Measurements from ENCODE around the gene PIEZO2. TPM values are rescaled to one million over a fixed set of nuclear protein-coding genes. Genes with fewer than 3 reads are reported as not detected.

PIEZO2 gene
- total RNA-seq, 1 experiment from 2014 or later, result 0.57 TPM

- intact Hi-C loops (cut with micrococcal nuclease; ENCODE audit: unreplicated experiment), result no loop called here
- Histone ChIP-seq H3K4me1 (ENCODE audit: control insufficient read depth, insufficient read depth, low read length) (no peaks in the 10 kb centered on the region), H3K9me3 (ENCODE audit: control insufficient read depth, insufficient read depth, low read depth, low read length) (no peaks in the 10 kb centered on the region), H3K36me3 (ENCODE audit: control insufficient read depth, insufficient read depth, low read length) (no peaks in the 10 kb centered on the region), H3K27me3 (ENCODE audit: control insufficient read depth, insufficient read depth, low read length) (no peaks in the 10 kb centered on the region), H3K27ac (ENCODE audit: low read length) (no peak overlapping the region), H3K4me3 (ENCODE audit: low read depth in 2 of 2, low read length in 2 of 2) (no peak overlapping the region)
- in situ Hi-C loops (cut with HindIII; ENCODE audit: low pct_unique_long_range_greater_than_20kb, low sequenced_read_pairs), result no loop called here
- ATAC-seq (no peak), DNase-seq (ENCODE audit: low read depth, low spot score) (no peak)
- no peak for TF ChIP-seq POLR2AphosphoS5 (IDR thresholded peaks at IDR 0.05; ENCODE audit: low read depth, low read length)
- TF ChIP-seq SIN3A (IDR thresholded peaks at IDR 0.05; ENCODE audit: borderline replicate concordance, insufficient read depth, low read depth, low read length), result no peak
- no peak for TF ChIP-seq REST (IDR thresholded peaks at IDR 0.05; ENCODE audit: insufficient read depth in 1 of 2, low read depth in 2 of 2, low read length in 1 of 2)
- TF ChIP-seq CTCF (IDR thresholded peaks at IDR 0.05), result no peak
- TF ChIP-seq TCF7L2 (IDR thresholded peaks at IDR 0.05; ENCODE audit: low read depth, low read length), result no peak
- POLR2A ChIA-PET, result no interaction called here
- CTCF ChIA-PET, result no interaction called here
- BruUV-seq (replicated peaks), result no TSS peak
These were observed 289.0 kb downstream of the PIEZO2 start for GRCh38 chr18:10860382-10860781.

- CTCF ChIA-PET, result interaction anchor here (0.6 kb wide), 1 partner anchor 177 kb away, joined by 3 read pairs; no protein-coding TSS in a partner anchor
These were observed 290.9 kb downstream of the PIEZO2 start for GRCh38 chr18:10858477-10858876.

More at GRCh38 chr18:10858477-10858876, 290.9 kb downstream of the PIEZO2 start:
- POLR2A ChIA-PET, result no interaction called here
- DNase-seq (ENCODE audit: low read depth, low spot score) (no peak), ATAC-seq (no peak)
- no TSS peak for BruUV-seq (replicated peaks)
- Histone ChIP-seq H3K9me3 (ENCODE audit: control insufficient read depth, insufficient read depth, low read depth, low read length) (no peaks in the 10 kb centered on the region), H3K4me1 (ENCODE audit: control insufficient read depth, insufficient read depth, low read length) (no peaks in the 10 kb centered on the region), H3K27me3 (ENCODE audit: control insufficient read depth, insufficient read depth, low read length) (no peaks in the 10 kb centered on the region; the same call in 1 of the 2 replicates), H3K4me3 (ENCODE audit: low read depth in 2 of 2, low read length in 2 of 2) (no peak overlapping the region), H3K36me3 (ENCODE audit: control insufficient read depth, insufficient read depth, low read length) (no peaks in the 10 kb centered on the region), H3K27ac (ENCODE audit: low read length) (no peak overlapping the region)
- intact Hi-C loops (cut with micrococcal nuclease; ENCODE audit: unreplicated experiment) (no loop called here), in situ Hi-C loops (cut with HindIII; ENCODE audit: low pct_unique_long_range_greater_than_20kb, low sequenced_read_pairs) (no loop called here)
- TF ChIP-seq SIN3A (IDR thresholded peaks at IDR 0.05; ENCODE audit: borderline replicate concordance, insufficient read depth, low read depth, low read length) (no peak), POLR2AphosphoS5 (IDR thresholded peaks at IDR 0.05; ENCODE audit: low read depth, low read length) (no peak), TCF7L2 (IDR thresholded peaks at IDR 0.05; ENCODE audit: low read depth, low read length) (no peak), CTCF (IDR thresholded peaks at IDR 0.05) (no peak)

Measured in Panc1 (cell line).